Sigmoid colon (tissue), 7 donors: ENCODE measurements around the gene RAB20. TPM values are rescaled to one million over a fixed set of nuclear protein-coding genes. Genes with fewer than 3 reads are reported as not detected.

Source experiments
- DNase-seq: peaks from one replicate; pipeline ENCODE4 v3.0.0-alpha.2; 2019
- H3K27ac ChIP-seq, 4 donors: fragments of 200-600 bp; sonication (generic); one replicate each; pipeline ENCODE4 v1.5.1; 2016 to 2019; ENCODE audit warnings: mild to moderate bottlenecking in 1 of 4
- H3K27me3 ChIP-seq, 3 donors: fragments of 200-600 bp; sonication (generic); one replicate each; pipeline ENCODE4 v1.5.1; 2019; ENCODE audit warnings: mild to moderate bottlenecking in 1 of 3
- H3K36me3 ChIP-seq, 4 donors: fragments of 200-600 bp; sonication (generic); one replicate each; pipeline ENCODE4 v1.5.1; 2016 to 2019
- H3K4me1 ChIP-seq, 4 donors: fragments of 200-600 bp; sonication (generic); one replicate each; pipeline ENCODE4 v1.5.1; 2017 to 2019
- H3K4me3 ChIP-seq, 4 donors: fragments of 200-600 bp; sonication (generic); one replicate each; pipeline ENCODE4 v1.5.1; 2017 to 2019; ENCODE audit warnings: mild to moderate bottlenecking in 2 of 4, moderate library complexity in 1 of 4
- H3K9me3 ChIP-seq, 4 donors: fragments of 200-600 bp in 3 of 4; sonication (generic) in 3 of 4; one replicate each; pipeline versions ENCODE4 v1.5.1 to v1.6.1; 2013 to 2019
- EP300 ChIP-seq, 4 donors: sonication (generic); formaldehyde crosslinking; IDR thresholded peaks; one replicate each; pipeline ENCODE4 v1.6.1; 2017; ENCODE audit warnings: antibody characterized with exemption in 4 of 4
- POLR2A ChIP-seq, 2 donors: fragments of 450-650 bp; IDR thresholded peaks; one replicate each; pipeline ENCODE4 v1.6.1; 2016; ENCODE audit warnings: antibody characterized with exemption in 2 of 2, mild to moderate bottlenecking in 2 of 2, moderate library complexity in 2 of 2
- POLR2AphosphoS5 ChIP-seq, 4 donors: sonication (generic); formaldehyde crosslinking; IDR thresholded peaks; one replicate each; pipeline ENCODE4 v1.6.1; 2017; ENCODE audit warnings: antibody characterized with exemption in 4 of 4
- WGBS, 2 donors: extraction: QIAGEN DNeasy Blood & Tissue Kit; methylation state at CpG; one replicate each; pipeline ENCODE4 v1.1.7; 2013; 5-methylcytosine and 5-hydroxymethylcytosine counted together
- intact Hi-C: fragments of 100-400 bp; cut with DNase I; formaldehyde crosslinking; loops from one replicate; pipeline ENCODE4 v1.15.1; 2023
- polyA plus RNA-seq, 3 donors: library from polyadenylated mRNA; stranded (reverse); fragments of 200-250 nt; gene quantifications; one replicate each; pipeline ENCODE4 v1.2.3, GENCODE V29; 2013
- total RNA-seq, 4 donors: library from RNA; depleted of rRNA; stranded (reverse); fragments of >200 nt; gene quantifications; one replicate each; pipeline ENCODE4 v1.1.0, GENCODE V29; 2016
- TF ChIP-seq, protein P1 (sequence below), 4 experiments: fragments of 450-650 bp in 3 of 4; fragments of 200-600 bp in 1 of 4; IDR thresholded peaks; one replicate each; pipeline ENCODE4 v1.5.1; 2016 to 2019; ENCODE audit warnings: antibody characterized with exemption in 4 of 4, mild to moderate bottlenecking in 3 of 4, moderate library complexity in 2 of 4
- donor health status: healthy with polysubstance abuse.
- donor health status: Bipolar disorder and iron deficiency.
- donor health status: healthy.

The RAB20 gene
- total and polyA plus RNA-seq, 7 donors = 6.9 to 61.7 (median 21.3) TPM

DNA sequence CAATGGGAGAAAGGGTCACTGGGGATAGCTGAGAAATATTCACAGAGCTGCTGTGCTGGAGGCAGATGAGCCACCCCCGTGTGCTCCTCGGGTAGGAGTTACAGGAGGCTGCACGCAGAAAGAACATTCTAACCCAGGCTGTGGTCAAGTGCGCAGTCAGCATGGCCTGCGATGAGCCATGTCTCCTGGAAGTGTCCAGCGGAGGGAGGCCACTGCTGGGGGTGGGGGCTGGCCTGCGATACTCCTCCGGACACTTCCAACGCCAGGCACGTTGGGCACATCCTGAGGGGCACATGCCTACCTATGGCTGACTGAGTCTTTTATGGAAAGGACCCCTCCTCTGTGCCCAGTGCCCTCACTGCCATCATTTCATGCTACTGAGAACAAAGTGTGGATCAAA lies 55.9 kb downstream of the RAB20 start:
- peaks cover 57 to 98% (median 79%) of the 10 kb centered on the region in 4 donors for H3K36me3 ChIP-seq
- peaks cover 0 to 59% (median 51%) of the 10 kb centered on the region in 4 donors for H3K4me1 ChIP-seq
- no peak overlapping the region for H3K4me3 ChIP-seq
- intact Hi-C loops = loop anchor here (5.0 kb wide), 1 partner anchor 57 kb away; the partner anchor contains the start of gene RAB20
- TF ChIP-seq EP300 (IDR thresholded peaks at IDR 0.05) = no peak
- TF ChIP-seq POLR2A (IDR thresholded peaks at IDR 0.05) = no peak
- no peak for TF ChIP-seq POLR2AphosphoS5 (IDR thresholded peaks at IDR 0.05)
- TF ChIP-seq, protein P1, sequence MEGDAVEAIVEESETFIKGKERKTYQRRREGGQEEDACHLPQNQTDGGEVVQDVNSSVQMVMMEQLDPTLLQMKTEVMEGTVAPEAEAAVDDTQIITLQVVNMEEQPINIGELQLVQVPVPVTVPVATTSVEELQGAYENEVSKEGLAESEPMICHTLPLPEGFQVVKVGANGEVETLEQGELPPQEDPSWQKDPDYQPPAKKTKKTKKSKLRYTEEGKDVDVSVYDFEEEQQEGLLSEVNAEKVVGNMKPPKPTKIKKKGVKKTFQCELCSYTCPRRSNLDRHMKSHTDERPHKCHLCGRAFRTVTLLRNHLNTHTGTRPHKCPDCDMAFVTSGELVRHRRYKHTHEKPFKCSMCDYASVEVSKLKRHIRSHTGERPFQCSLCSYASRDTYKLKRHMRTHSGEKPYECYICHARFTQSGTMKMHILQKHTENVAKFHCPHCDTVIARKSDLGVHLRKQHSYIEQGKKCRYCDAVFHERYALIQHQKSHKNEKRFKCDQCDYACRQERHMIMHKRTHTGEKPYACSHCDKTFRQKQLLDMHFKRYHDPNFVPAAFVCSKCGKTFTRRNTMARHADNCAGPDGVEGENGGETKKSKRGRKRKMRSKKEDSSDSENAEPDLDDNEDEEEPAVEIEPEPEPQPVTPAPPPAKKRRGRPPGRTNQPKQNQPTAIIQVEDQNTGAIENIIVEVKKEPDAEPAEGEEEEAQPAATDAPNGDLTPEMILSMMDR (IDR thresholded peaks at IDR 0.05) = no peak
- H3K9me3 ChIP-seq = no peaks in the 10 kb centered on the region
- H3K27me3 ChIP-seq = no peaks in the 10 kb centered on the region
- peak overlapping the region; percentile 74 to 79 (median 76) for H3K27ac ChIP-seq
- peak; percentile 49 for DNase-seq
- WGBS, 2 donors = 94 to 95% methylated on average over 10 of the region's 10 CpGs

DNA sequence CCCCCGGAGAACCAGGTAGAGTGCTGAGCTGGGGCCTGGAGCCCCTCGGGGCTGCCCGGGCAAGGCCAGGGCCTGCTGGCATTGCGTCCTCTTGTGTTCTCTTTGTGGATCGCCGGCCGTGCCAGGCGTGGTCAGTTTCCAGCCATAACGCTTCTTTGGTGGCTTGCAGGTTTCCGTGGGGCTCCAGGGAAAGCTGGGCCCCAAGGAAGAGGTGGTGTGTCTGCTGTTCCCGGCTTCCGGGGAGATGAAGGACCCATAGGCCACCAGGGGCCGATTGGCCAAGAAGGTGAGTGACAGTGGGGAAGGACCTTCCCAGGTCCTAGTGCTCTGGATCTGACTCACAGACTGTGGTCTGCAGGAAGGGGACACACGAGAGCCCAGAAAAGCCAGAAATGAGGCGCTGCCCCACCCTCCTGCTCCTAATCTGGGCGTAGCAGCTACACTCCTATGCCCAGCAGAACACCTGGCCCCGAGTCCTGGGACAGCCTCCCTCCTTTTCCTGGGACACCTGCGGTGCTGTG lies 57.5 kb downstream of the RAB20 start:
- H3K4me3 ChIP-seq = no peak overlapping the region
- peak overlapping the region; percentile 63 to 80 (median 72) for H3K27ac ChIP-seq
- DNase-seq = peak; percentile 51
- no peaks in the 10 kb centered on the region for H3K27me3 ChIP-seq
- H3K4me1 ChIP-seq = peaks cover 0 to 47% (median 43%) of the 10 kb centered on the region in 4 donors
- no peaks in the 10 kb centered on the region for H3K9me3 ChIP-seq
- WGBS, 2 donors = 55 to 82% methylated on average over 18 of the region's 18 CpGs
- intact Hi-C loops = loop anchor here (5.0 kb wide), 1 partner anchor 47 kb away; no protein-coding TSS in a partner anchor
- peaks cover 61 to 99% (median 80%) of the 10 kb centered on the region in 4 donors for H3K36me3 ChIP-seq
- no peak for TF ChIP-seq POLR2AphosphoS5 (IDR thresholded peaks at IDR 0.05)
- TF ChIP-seq POLR2A (IDR thresholded peaks at IDR 0.05) = no peak
- TF ChIP-seq, protein P1 (IDR thresholded peaks at IDR 0.05) = no peak
- TF ChIP-seq EP300 (IDR thresholded peaks at IDR 0.05) = no peak

DNA sequence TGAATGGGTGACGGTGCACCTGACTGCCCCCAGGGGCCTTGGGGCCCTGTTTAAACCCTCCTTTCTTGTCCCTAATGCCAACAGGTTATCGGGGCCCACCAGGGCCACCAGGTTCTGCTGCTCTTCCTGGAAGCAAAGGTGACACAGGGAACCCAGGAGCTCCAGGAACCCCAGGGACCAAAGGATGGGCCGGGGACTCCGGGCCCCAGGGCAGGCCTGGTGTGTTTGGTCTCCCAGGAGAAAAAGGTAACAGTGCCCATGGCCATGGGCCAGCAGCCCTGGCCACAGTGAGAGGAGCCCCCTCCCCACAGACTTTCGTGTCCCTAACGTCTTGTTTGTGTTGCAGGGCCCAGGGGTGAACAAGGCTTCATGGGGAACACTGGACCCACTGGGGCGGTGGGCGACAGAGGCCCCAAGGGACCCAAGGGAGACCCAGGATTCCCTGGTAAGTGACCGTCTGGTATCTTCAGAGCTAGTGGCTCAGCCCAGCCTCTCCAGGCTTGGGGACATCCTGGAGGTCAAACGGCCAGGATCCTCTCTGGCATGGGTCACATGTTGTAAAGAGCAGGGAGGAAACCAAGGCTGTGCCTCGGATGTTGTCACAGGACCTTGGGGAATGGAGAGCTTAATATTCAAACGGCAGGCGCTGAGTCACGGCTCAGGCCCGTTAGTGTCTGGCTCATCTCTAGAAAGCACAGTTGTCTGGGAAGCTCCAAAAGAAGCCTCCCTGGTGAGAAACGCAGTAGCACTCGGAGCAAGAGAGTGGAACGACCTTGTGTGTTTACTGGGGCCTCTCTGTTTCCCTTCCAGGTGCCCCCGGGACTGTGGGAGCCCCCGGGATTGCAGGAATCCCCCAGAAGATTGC lies 58.3 kb downstream of the RAB20 start:
- peak overlapping the region; percentile 63 to 80 (median 72) for H3K27ac ChIP-seq
- H3K4me1 ChIP-seq = peaks cover 0 to 47% (median 37%) of the 10 kb centered on the region in 4 donors
- no peaks in the 10 kb centered on the region for H3K27me3 ChIP-seq
- TF ChIP-seq, protein P1 (IDR thresholded peaks at IDR 0.05) = no peak
- TF ChIP-seq POLR2AphosphoS5 (IDR thresholded peaks at IDR 0.05) = peak in 2 of 4 donors; percentile 9 to 45
- H3K4me3 ChIP-seq = no peak overlapping the region
- H3K36me3 ChIP-seq = peaks cover 65 to 99% (median 81%) of the 10 kb centered on the region in 4 donors
- 71 to 85% methylated on average over 20 of the region's 20 CpGs for WGBS, 2 donors
- intact Hi-C loops = loop anchor here (5.0 kb wide), 1 partner anchor 46 kb away; no protein-coding TSS in a partner anchor
- H3K9me3 ChIP-seq = no peaks in the 10 kb centered on the region
- DNase-seq = peak; percentile 72

DNA sequence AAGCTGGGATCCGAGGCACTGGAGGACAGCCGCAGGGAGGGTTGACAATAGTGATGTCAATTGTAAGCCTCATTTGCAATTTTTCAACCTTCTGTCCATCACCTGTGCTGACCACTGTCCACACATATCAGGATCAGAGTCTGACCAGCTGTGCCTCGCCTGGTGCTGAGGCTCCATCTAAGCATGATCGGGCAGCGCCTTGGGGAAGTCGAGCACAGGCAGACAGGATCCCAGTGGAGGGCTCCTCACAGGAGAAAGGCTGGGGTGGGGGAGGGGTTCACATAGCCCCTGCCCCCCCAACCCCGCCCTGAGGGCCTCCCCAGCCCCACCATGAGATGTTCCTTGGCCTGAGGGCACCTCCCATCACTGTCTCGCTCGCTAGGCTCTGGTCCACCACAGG lies 60.3 kb downstream of the RAB20 start:
- intact Hi-C loops = loop anchor here (5.0 kb wide), 1 partner anchor 44 kb away; no protein-coding TSS in a partner anchor
- H3K36me3 ChIP-seq = peaks cover 72 to 96% (median 85%) of the 10 kb centered on the region in 4 donors
- no peak overlapping the region for H3K4me3 ChIP-seq
- H3K27ac ChIP-seq = peak overlapping the region in 2 of 4 donors; percentile 4 to 30
- no peaks in the 10 kb centered on the region for H3K9me3 ChIP-seq
- DNase-seq = peak; percentile 57
- 93 to 97% methylated on average over 9 of the region's 9 CpGs for WGBS, 2 donors
- H3K4me1 ChIP-seq = peaks cover 0 to 32% (median 16%) of the 10 kb centered on the region in 4 donors
- no peaks in the 10 kb centered on the region for H3K27me3 ChIP-seq
- TF ChIP-seq, protein P1 (IDR thresholded peaks at IDR 0.05) = no peak
- TF ChIP-seq POLR2A (IDR thresholded peaks at IDR 0.05) (no peak), POLR2AphosphoS5 (IDR thresholded peaks at IDR 0.05) (no peak), EP300 (IDR thresholded peaks at IDR 0.05) (no peak)
